T-cell (primary cell): Measurements from ENCODE around the gene DNAH11. TPM values are rescaled to one million over a fixed set of nuclear protein-coding genes. Genes with fewer than 3 reads are reported as not detected.

Experiments
- ATAC-seq, 4 experiments: fragments of 200-7000 bp in 3 of 4; fragments of 150-1000 bp in 1 of 4; cut with Tn5 transposase; replicated peaks in 1 of 4; 1 replicate in 3 of 4; 2 replicates in 1 of 4; pipeline ENCODE4 v1.10.0; 2021; ENCODE audit warnings: moderate library complexity in 3 of 4, mild to moderate bottlenecking in 2 of 4, moderate number of reproducible peaks in 1 of 4
- CTCF ChIA-PET, 2 donors: fragments of 300-600 bp; sonication (Branson Sonifier 250); formaldehyde crosslinking; loops; one replicate each; lab custom pipeline; 2022; ENCODE audit warnings: antibody characterized with exemption in 2 of 2; lab: Charles Lee
- POLR2A ChIA-PET, 2 donors: fragments of 300-600 bp; sonication (Branson Sonifier 250); formaldehyde crosslinking; loops; one replicate each; lab custom pipeline; 2022; ENCODE audit warnings: antibody characterized with exemption in 2 of 2; lab: Charles Lee
- DNase-seq, 35 experiments: peaks; one replicate each; pipeline versions ENCODE4 v3.0.0 to v3.0.0-alpha.2; 2013 to 2023
- H3K27ac ChIP-seq: one replicate; pipeline ENCODE4 v1.5.1; 2013; ENCODE audit warnings: low read length
- H3K27me3 ChIP-seq, 2 experiments: replicated peaks in 1 of 2; 1 replicate in 1 of 2; 2 replicates in 1 of 2; pipeline versions ENCODE4 v1.6.1 to v1.7.0; 2013; ENCODE audit warnings: low read length in 1 of 2, mixed read lengths in 1 of 2; ENCODE audit not compliant: control insufficient read depth in 2 of 2, insufficient read depth in 2 of 2; ENCODE audit errors: extremely low read depth in 1 of 2
- H3K36me3 ChIP-seq, 2 donors: 1 replicate in 1 of 2; 2 replicates in 1 of 2; pipeline versions ENCODE4 v1.6.1 to v1.7.0; 2013; ENCODE audit warnings: low read length in 1 of 2; ENCODE audit not compliant: control insufficient read depth in 2 of 2, insufficient read depth in 1 of 2; ENCODE audit errors: extremely low read depth in 1 of 2
- H3K4me1 ChIP-seq, 2 experiments: 1 replicate in 1 of 2; 2 replicates in 1 of 2; pipeline versions ENCODE4 v1.6.1 to v1.7.0; 2013; ENCODE audit warnings: low read length in 2 of 2, mixed read lengths in 1 of 2; ENCODE audit not compliant: insufficient read depth in 2 of 2, control insufficient read depth in 1 of 2; ENCODE audit errors: extremely low read depth in 1 of 2
- H3K4me3 ChIP-seq, 2 donors: 1 replicate in 1 of 2; 2 replicates in 1 of 2; pipeline versions ENCODE4 v1.5.1 to v1.7.0; 2013; ENCODE audit warnings: mild to moderate bottlenecking in 2 of 2, low read length in 1 of 2, moderate library complexity in 1 of 2; ENCODE audit not compliant: control insufficient read depth in 1 of 2; ENCODE audit errors: extremely low read depth in 1 of 2
- H3K9me3 ChIP-seq: 2 replicates; pipeline ENCODE4 v1.7.0; 2013
- H3K27ac Mint-ChIP-seq, 2 donors: one replicate each; pipeline ENCODE4 v1.8.0; 2020 to 2021; ENCODE audit warnings: mild to moderate bottlenecking in 2 of 2, mixed read lengths in 2 of 2
- H3K27me3 Mint-ChIP-seq, 2 donors: one replicate each; pipeline ENCODE4 v1.8.0; 2021 to 2022; ENCODE audit warnings: mixed read lengths in 2 of 2
- H3K36me3 Mint-ChIP-seq: one replicate; pipeline ENCODE4 v1.8.0; 2021; ENCODE audit warnings: mixed read lengths
- H3K4me1 Mint-ChIP-seq, 3 donors: one replicate each; pipeline ENCODE4 v1.8.0; 2020 to 2022; ENCODE audit warnings: mixed read lengths in 3 of 3, mild to moderate bottlenecking in 1 of 3
- H3K4me3 Mint-ChIP-seq, 3 donors: one replicate each; pipeline ENCODE4 v1.8.0; 2020 to 2022; ENCODE audit warnings: mild to moderate bottlenecking in 3 of 3, mixed read lengths in 3 of 3, moderate library complexity in 3 of 3
- H3K9me3 Mint-ChIP-seq, 3 donors: one replicate each; pipeline ENCODE4 v1.8.0; 2020 to 2022; ENCODE audit warnings: mixed read lengths in 3 of 3
- WGBS: methylation state at CpG from one replicate; pipeline ENCODE4 v1.1.5; 2013; ENCODE audit warnings: missing lambda C conversion rate; ENCODE audit not compliant: insufficient coverage; 5-methylcytosine and 5-hydroxymethylcytosine counted together
- total RNA-seq, 35 experiments: library from RNA in 6 of 35; stranded (reverse) in 6 of 35; fragments of 120-200 nt in 1 of 35; gene quantifications; one replicate each; pipeline versions ENCODE4 v1.2.1 to v1.2.4 and lab custom pipeline; 2013 to 2026

DNAH11 gene
- total RNA-seq, 5 donors from 2014 or later (not counting 1 experiment from before 2014, with no cell fraction given) = 0.06 to 0.83 (median 0.35) TPM

GRCh38 chr7:21784989-21785388, 242.2 kb downstream of the DNAH11 start:
- CTCF ChIA-PET = no interaction called here

GRCh38 chr7:21805791-21806190, 263.0 kb downstream of the DNAH11 start:
- H3K4me3 ChIP-seq = no peak overlapping the region
- ATAC-seq (no peak), DNase-seq (no peak)
- no peaks in the 10 kb centered on the region for H3K36me3 Mint-ChIP-seq
- POLR2A ChIA-PET = no interaction called here
- CTCF ChIA-PET = no interaction called here
- no peak overlapping the region for H3K27ac Mint-ChIP-seq
- peaks cover 0 to 2% of the 10 kb centered on the region in 2 experiments for H3K27me3 ChIP-seq
- no peaks in the 10 kb centered on the region for H3K4me1 ChIP-seq
- no peaks in the 10 kb centered on the region for H3K9me3 Mint-ChIP-seq
- H3K27ac ChIP-seq = no peak overlapping the region
- no peak overlapping the region for H3K4me3 Mint-ChIP-seq
- no peaks in the 10 kb centered on the region for H3K36me3 ChIP-seq
- peaks cover under 1 to 5% of the 10 kb centered on the region in 2 donors for H3K27me3 Mint-ChIP-seq
- H3K9me3 ChIP-seq = no peaks in the 10 kb centered on the region
- no peaks in the 10 kb centered on the region for H3K4me1 Mint-ChIP-seq
- WGBS = no CpG with 5 or more reads among the region's 1 CpG

More at GRCh38 chr7:21784989-21785388, 242.2 kb downstream of the DNAH11 start:
- no peaks in the 10 kb centered on the region for H3K36me3 Mint-ChIP-seq
- POLR2A ChIA-PET = no interaction called here
- Histone ChIP-seq H3K36me3 (no peaks in the 10 kb centered on the region), H3K27me3 (no peaks in the 10 kb centered on the region), H3K9me3 (no peaks in the 10 kb centered on the region), H3K4me1 (peaks cover 0 to 2% of the 10 kb centered on the region in 2 experiments), H3K27ac (no peak overlapping the region), H3K4me3 (no peak overlapping the region)
- H3K27me3 Mint-ChIP-seq = peaks cover 0 to 3% of the 10 kb centered on the region in 2 donors
- no peak overlapping the region for H3K4me3 Mint-ChIP-seq
- no peak for ATAC-seq
- no peak overlapping the region for H3K27ac Mint-ChIP-seq
- DNase-seq = no peak
- H3K4me1 Mint-ChIP-seq = no peaks in the 10 kb centered on the region
- WGBS = no CpG with 5 or more reads among the region's 4 CpGs
- no peaks in the 10 kb centered on the region for H3K9me3 Mint-ChIP-seq

- H3K9me3 Mint-ChIP-seq = no peaks in the 10 kb centered on the region
- ChIA-PET POLR2A (no interaction called here), CTCF (interaction anchor here in 1 of 2 donors (0.6 kb wide), 1 partner anchor 625 kb away, joined by 3 read pairs; no protein-coding TSS in a partner anchor)
- no peak overlapping the region for H3K4me3 Mint-ChIP-seq
- ATAC-seq (no peak), DNase-seq (no peak)
- H3K4me1 Mint-ChIP-seq = no peaks in the 10 kb centered on the region
- no peak overlapping the region for H3K27ac ChIP-seq
- H3K4me1 ChIP-seq = no peaks in the 10 kb centered on the region
- no peaks in the 10 kb centered on the region for H3K36me3 ChIP-seq
- WGBS = 40% methylated on average over 1 of the region's 3 CpGs
- H3K36me3 Mint-ChIP-seq = no peaks in the 10 kb centered on the region
- H3K4me3 ChIP-seq = no peak overlapping the region
- no peak overlapping the region for H3K27ac Mint-ChIP-seq
- H3K27me3 ChIP-seq = peaks cover 0 to 2% of the 10 kb centered on the region in 2 experiments
- peaks cover 0 to 5% of the 10 kb centered on the region in 2 donors for H3K27me3 Mint-ChIP-seq
- no peaks in the 10 kb centered on the region for H3K9me3 ChIP-seq
Measured at GRCh38 chr7:21806388-21806787, 263.5 kb downstream of the DNAH11 start.

GRCh38 chr7:21819048-21819447, 276.2 kb downstream of the DNAH11 start:
- CTCF ChIA-PET = no interaction called here
- no CpG with 5 or more reads among the region's 3 CpGs for WGBS
- Mint-ChIP-seq H3K4me3 (no peak overlapping the region), H3K36me3 (no peaks in the 10 kb centered on the region), H3K27ac (no peak overlapping the region), H3K9me3 (no peaks in the 10 kb centered on the region), H3K4me1 (peaks cover 3 to 7% (median 7%) of the 10 kb centered on the region in 3 donors), H3K27me3 (peaks cover 0 to 3% of the 10 kb centered on the region in 2 donors)
- ATAC-seq (no peak), DNase-seq (no peak)
- no peak overlapping the region for H3K4me3 ChIP-seq
- no peaks in the 10 kb centered on the region for H3K27me3 ChIP-seq
- peaks cover 0 to 6% of the 10 kb centered on the region in 2 experiments for H3K4me1 ChIP-seq
- no peaks in the 10 kb centered on the region for H3K36me3 ChIP-seq
- POLR2A ChIA-PET = no interaction called here
- no peaks in the 10 kb centered on the region for H3K9me3 ChIP-seq
- H3K27ac ChIP-seq = no peak overlapping the region

- H3K4me1 ChIP-seq = peaks cover 0 to 6% of the 10 kb centered on the region in 2 experiments
- Mint-ChIP-seq H3K27me3 (peaks cover 0 to 7% of the 10 kb centered on the region in 2 donors), H3K9me3 (no peaks in the 10 kb centered on the region), H3K4me1 (peaks cover 0 to 4% (median 2%) of the 10 kb centered on the region in 3 donors), H3K4me3 (no peak overlapping the region), H3K27ac (no peak overlapping the region), H3K36me3 (no peaks in the 10 kb centered on the region)
- H3K27me3 ChIP-seq = no peaks in the 10 kb centered on the region
- ChIA-PET CTCF (interaction anchor here in 1 of 2 donors (0.6 kb wide), 1 partner anchor 44 kb away, joined by 7 read pairs; no protein-coding TSS in a partner anchor), POLR2A (no interaction called here)
- no peaks in the 10 kb centered on the region for H3K36me3 ChIP-seq
- WGBS = 10% methylated on average over 4 of the region's 6 CpGs
- H3K9me3 ChIP-seq = no peaks in the 10 kb centered on the region
- H3K27ac ChIP-seq = no peak overlapping the region
- ATAC-seq = no peak
- no peak overlapping the region for H3K4me3 ChIP-seq
- DNase-seq = no peak
Measured at GRCh38 chr7:21828841-21829240, 286.0 kb downstream of the DNAH11 start.

- no peaks in the 10 kb centered on the region for H3K36me3 ChIP-seq
- H3K27me3 ChIP-seq = no peaks in the 10 kb centered on the region
- Mint-ChIP-seq H3K36me3 (no peaks in the 10 kb centered on the region), H3K9me3 (no peaks in the 10 kb centered on the region), H3K27ac (no peak overlapping the region), H3K4me1 (peaks cover 0 to 4% (median 2%) of the 10 kb centered on the region in 3 donors), H3K27me3 (peaks cover 0 to 7% of the 10 kb centered on the region in 2 donors), H3K4me3 (no peak overlapping the region)
- WGBS = 96% methylated on average over 4 of the region's 7 CpGs
- no peak overlapping the region for H3K27ac ChIP-seq
- ChIA-PET CTCF (interaction anchor here in 1 of 2 donors (0.6 kb wide), 1 partner anchor 43 kb away, joined by 7 read pairs; no protein-coding TSS in a partner anchor), POLR2A (no interaction called here)
- ATAC-seq = no peak
- H3K4me1 ChIP-seq = peaks cover 0 to 6% of the 10 kb centered on the region in 2 experiments
- H3K4me3 ChIP-seq = no peak overlapping the region
- no peaks in the 10 kb centered on the region for H3K9me3 ChIP-seq
- no peak for DNase-seq
Measured at GRCh38 chr7:21829731-21830130, 286.9 kb downstream of the DNAH11 start.
